H9 (cell line): ENCODE data around the gene PIGS. TPM values are rescaled to one million over a fixed set of nuclear protein-coding genes. Genes with fewer than 3 reads are reported as not detected.

ENCODE experiments used
- DNase-seq: peaks from one replicate; pipeline ENCODE4 v3.0.0-alpha.2; 2017
- H2AFZ ChIP-seq: one replicate; pipeline ENCODE4 v1.6.1; 2013; ENCODE audit warnings: mild to moderate bottlenecking, low read length, control low read depth, moderate library complexity
- H2AK5ac ChIP-seq: 2 replicates; pipeline ENCODE4 v1.6.1; 2013; ENCODE audit warnings: low read length, control low read depth, mixed read lengths; ENCODE audit not compliant: insufficient read length
- H2BK120ac ChIP-seq: one replicate; pipeline ENCODE4 v1.6.1; 2013; ENCODE audit warnings: low read depth, mild to moderate bottlenecking, low read length, control low read depth, inconsistent platforms; ENCODE audit not compliant: poor library complexity, severe bottlenecking
- H2BK12ac ChIP-seq: 2 replicates; pipeline ENCODE4 v1.6.1; 2013; ENCODE audit warnings: low read length, control low read depth, mixed read lengths, low read depth; ENCODE audit not compliant: insufficient read length
- H2BK15ac ChIP-seq: 2 replicates; pipeline ENCODE4 v1.6.1; 2013; ENCODE audit warnings: low read depth, low read length, control low read depth
- H2BK20ac ChIP-seq: one replicate; pipeline ENCODE4 v1.6.1; 2013; ENCODE audit warnings: low read depth, mild to moderate bottlenecking, low read length, control low read depth, inconsistent platforms; ENCODE audit not compliant: poor library complexity, severe bottlenecking
- H2BK5ac ChIP-seq: 2 replicates; pipeline ENCODE4 v1.6.1; 2013; ENCODE audit warnings: low read length, control low read depth, mixed read lengths; ENCODE audit not compliant: insufficient read length
- H3K14ac ChIP-seq: 2 replicates; pipeline ENCODE4 v1.6.1; 2013; ENCODE audit warnings: low read length, control low read depth; ENCODE audit not compliant: insufficient read depth
- H3K18ac ChIP-seq: 2 replicates; pipeline ENCODE4 v1.6.1; 2013; ENCODE audit warnings: low read depth, mild to moderate bottlenecking, mixed read lengths, low read length, control low read depth; ENCODE audit not compliant: insufficient read length
- H3K23ac ChIP-seq: 2 replicates; pipeline ENCODE4 v1.6.1; 2013; ENCODE audit warnings: low read length, control low read depth, mixed read lengths, low read depth; ENCODE audit not compliant: insufficient read length
- H3K23me2 ChIP-seq: 2 replicates; pipeline ENCODE4 v1.6.1; 2013; ENCODE audit warnings: low read depth, mild to moderate bottlenecking, mixed read lengths, low read length, control low read depth; ENCODE audit not compliant: insufficient read length, poor library complexity, severe bottlenecking
- H3K27ac ChIP-seq: 2 replicates; pipeline ENCODE4 v1.5.1; 2013; ENCODE audit warnings: low read length, control low read depth, mixed read lengths, low read depth; ENCODE audit not compliant: insufficient read length
- H3K27me3 ChIP-seq: 2 replicates; pipeline ENCODE4 v1.6.1; 2013; ENCODE audit warnings: low read length, control low read depth, inconsistent platforms; ENCODE audit not compliant: insufficient read depth
- H3K4ac ChIP-seq: 2 replicates; pipeline ENCODE4 v1.6.1; 2013; ENCODE audit warnings: low read depth, mild to moderate bottlenecking, control low read depth, inconsistent platforms, low read length, moderate library complexity
- H3K4me1 ChIP-seq: 2 replicates; pipeline ENCODE4 v1.6.1; 2013; ENCODE audit warnings: low read length, control low read depth, inconsistent platforms; ENCODE audit not compliant: insufficient read depth
- H3K4me2 ChIP-seq: 2 replicates; pipeline ENCODE4 v1.6.1; 2013; ENCODE audit warnings: low read length, control low read depth, mixed read lengths; ENCODE audit not compliant: insufficient read length, insufficient read depth
- H3K56ac ChIP-seq: 2 replicates; pipeline ENCODE4 v1.6.1; 2013; ENCODE audit warnings: low read depth, mild to moderate bottlenecking, mixed read lengths, low read length, control low read depth; ENCODE audit not compliant: insufficient read length
- H3K79me1 ChIP-seq: 2 replicates; pipeline ENCODE4 v1.6.1; 2013; ENCODE audit warnings: low read depth, mild to moderate bottlenecking, moderate library complexity, low read length, control low read depth, inconsistent platforms; ENCODE audit not compliant: insufficient read depth, poor library complexity, severe bottlenecking
- H3K79me2 ChIP-seq: 2 replicates; pipeline ENCODE4 v1.6.1; 2013; ENCODE audit warnings: low read length, control low read depth, inconsistent platforms; ENCODE audit not compliant: insufficient read depth
- H3K9ac ChIP-seq: 2 replicates; pipeline ENCODE4 v1.6.1; 2013; ENCODE audit warnings: low read length, control low read depth, mixed read lengths; ENCODE audit not compliant: insufficient read length; ENCODE audit errors: extremely low read depth
- H3K9me3 ChIP-seq: one replicate; pipeline ENCODE4 v1.6.1; 2013; ENCODE audit warnings: low read depth, low read length, inconsistent platforms; ENCODE audit not compliant: control insufficient read depth
- H3T11ph ChIP-seq: one replicate; pipeline ENCODE4 v1.6.1; 2013; ENCODE audit warnings: mild to moderate bottlenecking, low read length, control low read depth, inconsistent platforms
- H4K20me1 ChIP-seq: one replicate; pipeline ENCODE4 v1.6.1; 2013; ENCODE audit not compliant: control insufficient read depth, insufficient read length, insufficient read depth
- H4K5ac ChIP-seq: 2 replicates; pipeline ENCODE4 v1.6.1; 2013; ENCODE audit warnings: low read depth, mild to moderate bottlenecking, mixed read lengths, low read length, control low read depth; ENCODE audit not compliant: insufficient read length
- H4K8ac ChIP-seq: replicated peaks from 2 replicates; pipeline ENCODE4 v1.6.1; 2013; ENCODE audit warnings: low read length, control low read depth, mixed read lengths, low read depth; ENCODE audit not compliant: insufficient read length
- H4K91ac ChIP-seq: 2 replicates; pipeline ENCODE4 v1.6.1; 2013; ENCODE audit warnings: low read depth, mild to moderate bottlenecking, moderate library complexity, mixed read lengths, low read length, control low read depth; ENCODE audit not compliant: insufficient read length
- H3K27ac Mint-ChIP-seq, 3 experiments: 2 replicates in 2 of 3; 3 replicates in 1 of 3; pipeline ENCODE4 v1.8.0; 2020 to 2021; ENCODE audit warnings: mixed read lengths in 3 of 3, mild to moderate bottlenecking in 1 of 3, moderate library complexity in 1 of 3
- H3K27me3 Mint-ChIP-seq: 2 replicates; pipeline ENCODE4 v1.8.0; 2021; ENCODE audit warnings: low read depth, mild to moderate bottlenecking, moderate library complexity, mixed read lengths
- H3K36me3 Mint-ChIP-seq, 3 experiments: 2 replicates in 2 of 3; 3 replicates in 1 of 3; pipeline ENCODE4 v1.8.0; 2020 to 2021; ENCODE audit warnings: low read depth in 3 of 3, mixed read lengths in 3 of 3; ENCODE audit not compliant: insufficient read depth in 1 of 3
- H3K4me1 Mint-ChIP-seq, 2 experiments: 2 replicates each; pipeline ENCODE4 v1.8.0; 2020; ENCODE audit warnings: mixed read lengths in 2 of 2
- H3K4me3 Mint-ChIP-seq, 2 experiments: 2 replicates in 1 of 2; 3 replicates in 1 of 2; pipeline ENCODE4 v1.8.0; 2020 to 2021; ENCODE audit warnings: mild to moderate bottlenecking in 2 of 2, mixed read lengths in 2 of 2, moderate library complexity in 1 of 2
- H3K9me3 Mint-ChIP-seq, 2 experiments: 2 replicates in 1 of 2; 3 replicates in 1 of 2; pipeline ENCODE4 v1.8.0; 2020; ENCODE audit warnings: mild to moderate bottlenecking in 2 of 2, mixed read lengths in 2 of 2, moderate library complexity in 1 of 2
- WGBS: extraction: QIAGEN DNeasy Blood & Tissue Kit; methylation state at CpG from one replicate; pipeline ENCODE4 v1.1.7; 2013; ENCODE audit warnings: missing lambda C conversion rate, low lambda C conversion rate, mixed read lengths; ENCODE audit not compliant: insufficient read length; ENCODE audit errors: extremely low coverage; 5-methylcytosine and 5-hydroxymethylcytosine counted together
- total RNA-seq: library from RNA; stranded (reverse); gene quantifications from 2 replicates; pipeline ENCODE4 v1.2.1, GENCODE V29; 2021
- TF ChIP-seq, protein P1 (sequence below): fragments of 200-600 bp; sonication (generic); conservative IDR thresholded peaks from 3 replicates; pipeline ENCODE4 v1.8.0; 2021; ENCODE audit warnings: antibody characterized with exemption, mild to moderate bottlenecking

Gene PIGS
- total RNA-seq, 1 experiment from 2014 or later, result 45.8 TPM

DNA sequence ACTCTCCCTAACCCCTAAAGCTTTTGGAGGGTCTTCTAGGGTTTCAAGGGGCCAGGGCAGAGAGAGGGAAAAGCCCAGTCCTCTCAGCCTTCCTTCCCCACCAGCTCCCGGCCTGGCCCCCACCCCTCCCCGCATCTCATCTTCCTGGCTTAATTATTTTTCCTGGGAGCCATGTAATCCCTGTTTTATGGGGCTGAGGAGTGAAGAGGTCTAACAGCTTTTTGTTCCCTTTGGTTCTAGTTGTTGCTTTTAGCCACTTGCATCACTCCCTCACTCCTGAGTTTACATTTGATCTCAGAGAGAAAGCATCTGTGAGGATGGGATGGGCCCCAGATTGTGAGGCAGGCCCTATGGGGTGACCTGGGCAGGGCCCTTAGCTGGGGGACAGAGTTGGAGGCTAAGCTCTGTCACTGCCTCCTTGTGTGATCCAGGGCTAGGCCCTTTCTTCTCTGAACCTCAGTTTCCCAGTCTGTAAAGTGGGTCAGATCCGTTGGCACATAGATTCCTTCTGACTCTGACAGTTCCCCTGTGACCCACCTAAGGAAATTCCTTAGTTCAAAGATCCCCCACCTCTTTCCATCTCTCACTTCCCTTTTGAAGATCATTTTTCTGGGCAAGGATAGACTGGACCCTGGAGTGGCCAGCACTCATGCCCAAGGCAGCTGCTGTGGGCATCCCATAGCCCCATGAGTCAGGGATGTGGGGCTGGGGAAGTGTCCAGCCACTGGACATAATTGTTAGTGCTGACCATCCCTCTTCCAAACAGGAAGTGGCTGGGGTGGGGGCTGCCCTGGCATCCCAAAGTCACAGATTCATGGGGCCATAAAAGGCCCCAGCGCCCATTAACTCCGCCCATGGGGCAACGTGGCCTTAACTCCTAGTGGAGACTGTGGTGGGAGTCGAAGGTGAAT is 39.0 kb downstream of the PIGS start:
- Mint-ChIP-seq H3K4me1 (peaks cover 0 to 22% of the 10 kb centered on the region in 2 experiments; a peak in 2 of 4 replicates), H3K27ac (no peak overlapping the region), H3K36me3 (no peaks in the 10 kb centered on the region), H3K4me3 (no peak overlapping the region), H3K27me3 (peaks cover 12% of the 10 kb centered on the region), H3K9me3 (no peaks in the 10 kb centered on the region)
- Histone ChIP-seq H3T11ph (no peak overlapping the region), H2BK20ac (no peak overlapping the region), H3K79me1 (no peaks in the 10 kb centered on the region), H2BK12ac (no peak overlapping the region), H2BK120ac (no peak overlapping the region), H3K14ac (no peak overlapping the region), H3K9ac (no peak overlapping the region), H3K4me2 (no peak overlapping the region), H4K91ac (no peak overlapping the region), H3K9me3 (no peaks in the 10 kb centered on the region), H3K18ac (no peak overlapping the region), H3K56ac (no peak overlapping the region), H3K27ac (no peak overlapping the region), H3K4ac (no peak overlapping the region), H3K4me1 (no peaks in the 10 kb centered on the region), H3K79me2 (no peaks in the 10 kb centered on the region), H2AK5ac (no peak overlapping the region), H3K23me2 (no peaks in the 10 kb centered on the region), H2AFZ (no peak overlapping the region), H2BK15ac (no peak overlapping the region), H3K27me3 (no peaks in the 10 kb centered on the region), H3K23ac (no peak overlapping the region), H4K8ac (no peak overlapping the region), H2BK5ac (no peak overlapping the region), H4K5ac (no peak overlapping the region), H4K20me1 (no peaks in the 10 kb centered on the region)
- WGBS, result no CpG with 5 or more reads among the region's 7 CpGs
- DNase-seq, result no peak
- TF ChIP-seq, protein P1, sequence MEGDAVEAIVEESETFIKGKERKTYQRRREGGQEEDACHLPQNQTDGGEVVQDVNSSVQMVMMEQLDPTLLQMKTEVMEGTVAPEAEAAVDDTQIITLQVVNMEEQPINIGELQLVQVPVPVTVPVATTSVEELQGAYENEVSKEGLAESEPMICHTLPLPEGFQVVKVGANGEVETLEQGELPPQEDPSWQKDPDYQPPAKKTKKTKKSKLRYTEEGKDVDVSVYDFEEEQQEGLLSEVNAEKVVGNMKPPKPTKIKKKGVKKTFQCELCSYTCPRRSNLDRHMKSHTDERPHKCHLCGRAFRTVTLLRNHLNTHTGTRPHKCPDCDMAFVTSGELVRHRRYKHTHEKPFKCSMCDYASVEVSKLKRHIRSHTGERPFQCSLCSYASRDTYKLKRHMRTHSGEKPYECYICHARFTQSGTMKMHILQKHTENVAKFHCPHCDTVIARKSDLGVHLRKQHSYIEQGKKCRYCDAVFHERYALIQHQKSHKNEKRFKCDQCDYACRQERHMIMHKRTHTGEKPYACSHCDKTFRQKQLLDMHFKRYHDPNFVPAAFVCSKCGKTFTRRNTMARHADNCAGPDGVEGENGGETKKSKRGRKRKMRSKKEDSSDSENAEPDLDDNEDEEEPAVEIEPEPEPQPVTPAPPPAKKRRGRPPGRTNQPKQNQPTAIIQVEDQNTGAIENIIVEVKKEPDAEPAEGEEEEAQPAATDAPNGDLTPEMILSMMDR, result no peak
